MM.1S (cell line): ENCODE measurements around the gene DEDD.

ENCODE experiments used
- DNase-seq: peaks from one replicate; pipeline ENCODE4 v3.0.0-alpha.2; 2015
- H2AFZ ChIP-seq: fragments of 300-600 bp; sonication (generic); 2 replicates; pipeline ENCODE4 v1.6.0; 2016; ENCODE audit warnings: antibody characterized with exemption, low read length
- H3F3A ChIP-seq: fragments of 300-600 bp; sonication (generic); 2 replicates; pipeline ENCODE4 v1.6.1; 2016; ENCODE audit warnings: mild to moderate bottlenecking, antibody characterized with exemption, low read length, moderate library complexity, mixed read lengths; ENCODE audit not compliant: insufficient read depth
- H3K27ac ChIP-seq: fragments of 300-600 bp; sonication (generic); 2 replicates; pipeline ENCODE4 v1.5.1; 2016; ENCODE audit warnings: mild to moderate bottlenecking, low read length
- H3K27me3 ChIP-seq: fragments of 300-600 bp; sonication (generic); replicated peaks from 2 replicates; pipeline ENCODE4 v1.6.0; 2016; ENCODE audit warnings: low read length; ENCODE audit not compliant: insufficient read depth
- H3K36me3 ChIP-seq: fragments of 300-600 bp; sonication (generic); replicated peaks from 2 replicates; pipeline ENCODE4 v1.6.1; 2016; ENCODE audit warnings: mild to moderate bottlenecking, low read length, mixed read lengths; ENCODE audit not compliant: insufficient read depth
- H3K4me1 ChIP-seq: fragments of 300-600 bp; sonication (generic); 2 replicates; pipeline ENCODE4 v1.6.1; 2016; ENCODE audit warnings: low read length, mixed read lengths
- H3K4me2 ChIP-seq: fragments of 300-600 bp; sonication (generic); 2 replicates; pipeline ENCODE4 v1.6.0; 2016; ENCODE audit warnings: low read depth, low read length
- H3K4me3 ChIP-seq: fragments of 300-600 bp; sonication (generic); 2 replicates; pipeline ENCODE4 v1.5.1; 2016; ENCODE audit warnings: low read length, mixed read lengths
- H3K79me2 ChIP-seq: fragments of 300-600 bp; sonication (generic); 2 replicates; pipeline ENCODE4 v1.6.1; 2016; ENCODE audit warnings: mixed run types, low read length, mixed read lengths
- H3K9ac ChIP-seq: fragments of 300-600 bp; sonication (generic); 2 replicates; pipeline ENCODE4 v1.6.1; 2016; ENCODE audit warnings: low read length, mixed read lengths
- H3K9me2 ChIP-seq: fragments of 300-600 bp; sonication (generic); replicated peaks from 2 replicates; pipeline ENCODE4 v1.6.1; 2016; ENCODE audit warnings: mild to moderate bottlenecking, low read length, mixed read lengths; ENCODE audit not compliant: insufficient read depth
- H3K9me3 ChIP-seq: fragments of 300-600 bp; sonication (generic); replicated peaks from 2 replicates; pipeline ENCODE4 v1.6.1; 2016; ENCODE audit warnings: mild to moderate bottlenecking, low read length, mixed read lengths; ENCODE audit not compliant: insufficient read depth
- H4K20me1 ChIP-seq: fragments of 300-600 bp; sonication (generic); 2 replicates; pipeline ENCODE4 v1.6.1; 2016; ENCODE audit warnings: mild to moderate bottlenecking, low read length, moderate library complexity, mixed read lengths; ENCODE audit not compliant: insufficient read depth
- CTCF ChIP-seq: fragments of 300-600 bp; sonication (generic); IDR thresholded peaks from 2 replicates; pipeline ENCODE4 v1.5.1; 2016; ENCODE audit warnings: antibody characterized with exemption, low read length, mixed read lengths
- EZH2 ChIP-seq: fragments of 300-600 bp; sonication (generic); optimal IDR thresholded peaks from 2 replicates; pipeline ENCODE3; 2017; ENCODE audit warnings: low read depth, mild to moderate bottlenecking, antibody characterized with exemption, low read length, mixed read lengths
- EZH2phosphoT487 ChIP-seq: fragments of 300-600 bp; sonication (generic); IDR thresholded peaks from 2 replicates; pipeline ENCODE4 v1.6.1; 2018; ENCODE audit warnings: antibody characterized with exemption, low read length

Gene DEDD

GRCh38 chr1:161139766-161140165 lies 7.3 kb upstream of the DEDD start:
- no peaks in the 10 kb centered on the region for H3K36me3 ChIP-seq
- no peak overlapping the region for H2AFZ ChIP-seq
- H3K9me2 ChIP-seq: no peaks in the 10 kb centered on the region
- peak; percentile 66 for DNase-seq
- no peaks in the 10 kb centered on the region for H4K20me1 ChIP-seq
- H3K4me2 ChIP-seq: no peak overlapping the region
- TF ChIP-seq CTCF: peak; percentile 56
- TF ChIP-seq EZH2phosphoT487: no peak
- H3K27me3 ChIP-seq: no peaks in the 10 kb centered on the region
- H3K79me2 ChIP-seq: peaks cover 15% of the 10 kb centered on the region
- no peak overlapping the region for H3K27ac ChIP-seq
- no peaks in the 10 kb centered on the region for H3K9me3 ChIP-seq
- H3K4me1 ChIP-seq: no peaks in the 10 kb centered on the region
- no peak overlapping the region for H3K9ac ChIP-seq
- peaks cover 11% of the 10 kb centered on the region; the same call in 1 of the 2 replicates for H3F3A ChIP-seq
- no peak overlapping the region for H3K4me3 ChIP-seq

- Histone ChIP-seq H3K36me3 (no peaks in the 10 kb centered on the region), H3F3A (peaks cover 13% of the 10 kb centered on the region; the same call in 1 of the 2 replicates), H3K79me2 (peaks cover 29% of the 10 kb centered on the region), H3K4me3 (no peak overlapping the region), H3K27me3 (no peaks in the 10 kb centered on the region), H2AFZ (no peak overlapping the region), H3K27ac (no peak overlapping the region), H3K9me3 (no peaks in the 10 kb centered on the region), H3K4me1 (no peaks in the 10 kb centered on the region), H3K9me2 (no peaks in the 10 kb centered on the region), H3K4me2 (no peak overlapping the region), H4K20me1 (no peaks in the 10 kb centered on the region), H3K9ac (no peak overlapping the region)
- no peak for TF ChIP-seq EZH2
- no peak for DNase-seq
Observed at GRCh38 chr1:161138431-161138830, 6.0 kb upstream of the DEDD start.

- no peaks in the 10 kb centered on the region for H3K9me2 ChIP-seq
- TF ChIP-seq CTCF: no peak
- no peak for TF ChIP-seq EZH2phosphoT487
- TF ChIP-seq EZH2: no peak
- H3K4me2 ChIP-seq: no peak overlapping the region
- no peaks in the 10 kb centered on the region for H3K36me3 ChIP-seq
- H3K4me1 ChIP-seq: no peaks in the 10 kb centered on the region
- H3K27me3 ChIP-seq: no peaks in the 10 kb centered on the region
- no peak overlapping the region for H3K9ac ChIP-seq
- H3K4me3 ChIP-seq: no peak overlapping the region
- H3K27ac ChIP-seq: no peak overlapping the region
- H3K79me2 ChIP-seq: peaks cover 34% of the 10 kb centered on the region
- H2AFZ ChIP-seq: no peak overlapping the region
- peaks cover 15% of the 10 kb centered on the region; the same call in 1 of the 2 replicates for H3F3A ChIP-seq
- no peaks in the 10 kb centered on the region for H4K20me1 ChIP-seq
- DNase-seq: no peak
- H3K9me3 ChIP-seq: no peaks in the 10 kb centered on the region
Observed at GRCh38 chr1:161137881-161138280, 5.4 kb upstream of the DEDD start.

GRCh38 chr1:161133220-161133740 lies 813 bp upstream of the DEDD start:
- H3K79me2 ChIP-seq: peaks cover 75% of the 10 kb centered on the region

More at GRCh38 chr1:161133220-161133740, 813 bp upstream of the DEDD start:
- Histone ChIP-seq H3K36me3 (no peaks in the 10 kb centered on the region), H3K27ac (peak overlapping the region; percentile 52; the same call in 1 of the 2 replicates), H3K27me3 (no peaks in the 10 kb centered on the region), H3K4me1 (peaks cover 9% of the 10 kb centered on the region; the same call in 1 of the 2 replicates), H3K4me3 (peak overlapping the region; percentile 88), H2AFZ (peak overlapping the region; percentile 90), H3K9ac (peak overlapping the region; percentile 81), H3K9me3 (no peaks in the 10 kb centered on the region), H3K9me2 (no peaks in the 10 kb centered on the region), H4K20me1 (no peaks in the 10 kb centered on the region), H3K4me2 (peak overlapping the region; percentile 95), H3F3A (peaks cover 33% of the 10 kb centered on the region)
- TF ChIP-seq CTCF (no peak), EZH2phosphoT487 (no peak)
- DNase-seq: no peak
